Left ventricle myocardium superior (tissue), 1 donor: ENCODE data around the gene PIK3R3. TPM values are rescaled to one million over a fixed set of nuclear protein-coding genes. Genes with fewer than 3 reads are reported as not detected.
"Not testable (repeated sequence)": the region's sequence is repeated elsewhere in the genome, so short reads cannot be mapped to it uniquely, and the experiment has no call there.

Experiments used
- ATAC-seq: fragments of 200-7000 bp; cut with Tn5 transposase; one replicate; pipeline ENCODE4 v1.9.1; 2020; ENCODE audit warnings: mild to moderate bottlenecking, moderate library complexity
- DNase-seq: peaks from one replicate; pipeline ENCODE4 v3.0.0-alpha.2; 2020
- intact Hi-C: fragments of 100-400 bp; cut with micrococcal nuclease; formaldehyde crosslinking; loops from one replicate; pipeline ENCODE4 v1.11.0; 2022
- total RNA-seq: library from RNA; stranded (reverse); fragmentation: NEBNext Ultra II Directional; extraction: Animal tissue kit (Norgen Biotek cat#: 25700); gene quantifications from one replicate; pipeline ENCODE4 v1.2.1, GENCODE V29; 2021
- donor health status: DM: no; HTN: yes; CAD: no; lungs with severe emphysema.

Gene PIK3R3
- total RNA-seq, 1 donor from 2014 or later = 26.2 TPM

DNA sequence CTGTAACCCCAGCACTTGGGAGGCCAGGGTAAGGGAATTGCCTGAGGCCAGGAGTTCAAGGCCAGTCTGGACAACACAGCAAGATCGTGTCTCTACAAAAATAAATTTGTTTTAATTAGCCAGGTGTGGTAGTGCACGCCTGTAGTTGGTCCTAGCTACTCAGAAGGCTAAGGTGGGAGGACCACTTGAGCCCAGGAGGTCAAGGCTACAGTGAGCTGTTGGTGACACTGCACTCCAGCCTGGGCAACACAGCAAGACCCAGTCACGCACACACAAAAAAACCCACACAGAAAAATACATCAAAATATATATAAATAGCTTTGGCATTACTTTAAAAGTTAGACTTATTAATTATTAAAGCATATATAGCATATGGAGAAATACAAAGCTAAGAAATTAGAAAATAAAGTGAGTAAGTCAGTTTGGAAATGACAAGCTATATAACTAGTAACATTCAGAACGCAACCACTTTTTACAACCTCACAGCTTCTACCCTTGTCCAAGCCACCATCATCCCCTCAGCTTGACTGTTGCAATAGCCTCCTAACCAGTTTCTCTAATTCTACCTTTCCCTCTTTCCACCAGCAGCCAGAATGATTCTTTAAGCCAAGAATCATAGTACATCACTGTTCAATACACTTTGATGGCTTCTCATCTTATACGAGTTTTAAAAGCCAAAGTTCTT is 14.5 kb downstream of the PIK3R3 start:
- ATAC-seq (no peak), DNase-seq (no peak)
- intact Hi-C loops = no loop called here

- DNase-seq = no peak
- intact Hi-C loops = no loop called here
- no peak for ATAC-seq
Observed at GRCh38 chr1:46114925-46115603, 17.4 kb downstream of the PIK3R3 start.

DNA sequence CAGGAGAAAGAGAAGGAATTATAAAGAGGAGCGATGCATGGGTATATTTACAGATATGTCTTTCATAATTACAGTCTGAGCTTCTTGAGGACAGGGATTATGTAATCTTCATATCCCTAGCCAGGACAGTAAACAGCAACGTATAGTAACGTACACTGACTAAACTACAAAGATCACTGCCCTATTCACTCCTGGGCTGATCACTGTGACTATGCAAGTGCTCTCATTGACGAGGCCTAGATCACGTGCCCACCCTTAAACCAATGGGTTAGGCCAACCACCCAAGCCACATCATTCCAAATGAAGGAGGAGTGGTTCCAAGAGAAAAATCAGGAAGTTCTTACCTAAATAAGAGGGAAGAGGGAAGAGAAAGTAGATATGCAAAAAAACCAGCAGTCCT is 18.5 kb downstream of the PIK3R3 start:
- intact Hi-C loops = no loop called here
- DNase-seq (no peak), ATAC-seq (no peak)

GRCh38 chr1:46112108-46112507 is 20.3 kb downstream of the PIK3R3 start:
- no peak for ATAC-seq
- no peak for DNase-seq
- intact Hi-C loops = no loop called here

GRCh38 chr1:46110521-46110920 is 21.9 kb downstream of the PIK3R3 start:
- intact Hi-C loops = no loop called here
- no peak for ATAC-seq

GRCh38 chr1:46102769-46103476 is 29.5 kb downstream of the PIK3R3 start:
- intact Hi-C loops = no loop called here
- ATAC-seq (no peak), DNase-seq (no peak)

More at GRCh38 chr1:46110521-46110920, 21.9 kb downstream of the PIK3R3 start:
- no peak for DNase-seq

DNA sequence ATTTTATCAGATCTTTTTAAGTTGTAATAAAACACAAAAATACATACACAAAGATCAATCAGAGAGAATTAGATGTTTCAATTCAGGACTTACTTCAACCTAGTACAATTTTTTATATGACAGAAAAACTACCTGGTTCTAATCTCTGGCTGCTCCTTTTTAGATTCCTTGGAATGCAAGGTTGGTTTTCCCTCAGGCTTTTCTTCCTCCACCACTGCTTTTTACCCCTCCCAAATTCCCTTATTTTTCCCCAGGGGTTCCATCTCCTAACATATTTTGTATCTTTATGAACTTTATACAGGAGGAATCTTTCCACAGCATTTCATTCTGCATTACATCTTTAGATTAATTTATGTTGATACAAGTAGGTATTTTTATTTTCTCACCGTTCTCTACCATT is 33.2 kb downstream of the PIK3R3 start:
- DNase-seq (no peak), ATAC-seq (no peak)
- intact Hi-C loops = no loop called here

- intact Hi-C loops = no loop called here
- ATAC-seq = no peak
Observed at GRCh38 chr1:46098027-46098712, 34.3 kb downstream of the PIK3R3 start.

GRCh38 chr1:46097149-46097472 is 35.3 kb downstream of the PIK3R3 start:
- DNase-seq (no peak), ATAC-seq (no peak)
- intact Hi-C loops = no loop called here

More at GRCh38 chr1:46098027-46098712, 34.3 kb downstream of the PIK3R3 start:
- no peak for DNase-seq

- no peak for ATAC-seq
- intact Hi-C loops = no loop called here
- no peak for DNase-seq
Observed at GRCh38 chr1:46096269-46097148, 35.9 kb downstream of the PIK3R3 start.

DNA sequence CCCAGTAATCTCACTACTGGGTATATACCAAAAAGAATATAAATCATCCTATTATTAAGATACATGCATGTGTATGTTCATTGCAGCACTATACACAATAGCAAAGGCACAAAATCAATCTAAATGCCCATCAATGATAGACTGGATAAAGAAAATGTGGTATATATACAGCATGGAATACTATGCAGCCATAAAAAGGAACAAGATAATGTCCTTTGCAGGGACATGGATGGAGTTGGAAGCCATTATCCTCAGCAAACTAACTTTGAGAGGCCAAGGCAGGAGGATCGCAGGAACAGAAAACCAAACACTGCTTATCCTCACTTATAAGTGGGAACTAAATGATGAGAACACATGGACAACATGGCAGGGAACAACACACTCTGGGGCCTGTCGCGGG is 37.3 kb downstream of the PIK3R3 start:
- DNase-seq, ATAC-seq, intact Hi-C loops: not testable (repeated sequence)

DNA sequence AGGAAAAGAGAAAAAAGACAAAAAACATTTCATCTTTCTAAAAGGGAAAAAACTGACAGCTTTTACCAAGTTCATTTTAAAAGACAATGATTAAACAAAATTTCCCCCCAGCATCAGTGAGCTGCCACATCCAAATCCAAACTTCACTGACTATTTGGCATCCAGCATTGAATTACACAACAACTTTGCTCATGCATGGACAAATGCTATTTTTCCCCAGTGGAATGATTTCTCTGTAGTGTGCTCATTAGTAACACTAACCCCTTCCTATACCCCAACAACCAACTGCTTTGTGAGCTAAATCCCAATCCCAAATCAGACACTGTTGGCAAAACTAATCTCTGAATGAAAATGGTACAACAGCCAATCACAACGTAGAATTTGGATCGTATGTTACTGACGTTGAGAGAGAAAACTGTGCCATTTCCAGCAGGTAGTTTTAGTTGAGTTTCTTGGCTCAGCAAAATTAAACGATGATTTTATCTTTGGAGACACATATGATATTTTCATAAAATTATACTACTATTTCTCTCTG is 37.9 kb downstream of the PIK3R3 start:
- intact Hi-C loops = no loop called here
- ATAC-seq (no peak), DNase-seq (no peak)

GRCh38 chr1:46093832-46094231 is 38.6 kb downstream of the PIK3R3 start:
- ATAC-seq, intact Hi-C loops, DNase-seq: not testable (repeated sequence)

- no peak for DNase-seq
- intact Hi-C loops = no loop called here
- ATAC-seq = no peak
Observed at GRCh38 chr1:46087891-46088290, 44.5 kb downstream of the PIK3R3 start.

DNA sequence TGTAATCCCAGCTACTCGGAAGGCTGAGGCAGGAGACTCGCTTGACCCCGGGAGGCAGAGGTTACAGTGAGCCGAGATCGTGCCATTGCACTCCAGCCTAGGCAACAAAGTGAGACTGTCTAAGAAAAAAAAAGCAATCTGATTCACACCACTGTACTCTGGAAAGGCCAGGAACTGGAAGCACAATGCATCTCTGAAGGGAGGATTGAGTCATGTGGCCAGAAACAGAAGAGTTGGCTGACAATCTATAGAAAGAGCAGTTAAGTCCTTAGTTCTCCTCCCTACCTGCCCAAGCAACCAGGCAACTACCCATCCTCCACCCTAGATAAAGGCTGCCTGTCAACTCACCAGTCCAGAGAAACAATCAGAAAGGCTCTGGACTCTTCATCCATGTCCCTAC is 45.9 kb downstream of the PIK3R3 start:
- intact Hi-C loops = no loop called here
- DNase-seq (no peak), ATAC-seq (no peak)

DNA sequence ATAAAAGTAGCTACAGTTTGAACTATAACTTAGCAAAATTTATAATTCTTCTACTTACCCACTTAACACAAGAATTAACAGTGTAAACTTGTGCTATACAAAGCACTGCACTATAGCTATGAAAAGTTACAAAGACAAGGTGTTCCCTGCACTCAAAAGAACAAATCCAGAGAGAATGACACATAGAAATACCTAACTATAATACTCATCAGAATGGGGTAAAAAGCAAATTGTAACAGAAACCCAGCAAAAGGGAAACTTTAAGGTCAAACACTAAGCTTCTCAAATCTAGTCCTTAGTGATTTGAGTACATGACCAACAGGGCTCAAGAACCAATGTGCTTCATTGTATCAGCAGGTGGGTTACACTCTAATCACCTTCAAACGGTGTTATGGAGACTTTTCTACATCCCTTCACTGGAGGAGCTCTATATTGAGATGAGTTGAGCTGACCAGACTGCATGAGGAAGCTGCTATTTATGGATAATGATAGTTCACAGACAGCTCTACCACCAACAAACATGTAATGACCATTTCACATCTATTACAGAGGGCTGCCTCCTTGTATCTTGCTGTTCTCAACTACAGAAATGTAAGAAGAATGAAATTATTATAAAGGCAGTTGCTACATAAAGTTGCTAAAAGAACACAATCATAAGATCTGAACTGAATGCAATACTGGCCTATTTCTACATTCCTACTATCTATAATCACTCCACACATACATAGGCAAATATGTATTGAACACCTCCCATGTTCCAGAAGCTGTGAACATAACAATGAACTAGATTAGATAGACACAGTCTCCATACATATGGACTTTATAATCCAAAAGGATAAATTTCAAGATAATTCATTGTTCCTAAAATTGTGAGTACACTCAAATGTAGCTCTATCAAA is 47.6 kb downstream of the PIK3R3 start:
- ATAC-seq (peak; percentile 70), DNase-seq (no peak)
- intact Hi-C loops = no loop called here

- DNase-seq (no peak), ATAC-seq (no peak)
- intact Hi-C loops = no loop called here
Observed at GRCh38 chr1:46083579-46083978, 48.9 kb downstream of the PIK3R3 start.

DNA sequence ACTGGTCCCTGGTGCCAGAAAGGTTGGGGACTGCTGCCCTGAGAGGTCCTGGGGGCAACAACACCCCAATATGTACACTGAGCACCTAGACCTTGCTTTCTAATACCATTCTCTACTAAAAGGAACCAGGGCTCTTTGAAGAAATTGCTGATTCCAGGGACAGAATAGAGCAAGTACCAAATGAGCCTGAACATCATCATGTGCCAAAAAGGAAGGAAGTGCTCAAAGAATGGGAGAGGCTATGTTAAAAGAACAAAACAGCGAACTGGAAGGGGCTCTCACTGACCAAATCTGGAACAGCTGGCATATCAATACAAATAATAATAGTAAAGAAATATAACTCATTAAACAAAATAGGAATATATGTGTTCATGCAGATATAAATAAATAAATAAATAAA is 50.8 kb downstream of the PIK3R3 start:
- DNase-seq (no peak), ATAC-seq (peak; percentile 50)
- intact Hi-C loops = no loop called here
